ENCODE data around the gene PACSIN3. TPM values are rescaled to one million over a fixed set of nuclear protein-coding genes. Genes with fewer than 3 reads are reported as not detected.
"Not testable (repeated sequence)": the region's sequence is repeated elsewhere in the genome, so short reads cannot be mapped to it uniquely, and the experiment has no call there.

Gene PACSIN3
- total RNA-seq, 1 experiment from 2014 or later = 67.0 TPM

GRCh38 chr11:47201015-47201414, 14.8 kb upstream of the PACSIN3 start:
- intact Hi-C loops (cut with micrococcal nuclease) = no loop called here
- TF ChIP-seq CTCF (IDR thresholded peaks at IDR 0.05; ENCODE audit: unreplicated experiment) = no peak
- Mint-ChIP-seq H3K36me3 (ENCODE audit: insufficient read depth, unreplicated experiment) (no peaks in the 10 kb centered on the region), H3K4me3 (ENCODE audit: unreplicated experiment) (no peak overlapping the region), H3K9me3 (ENCODE audit: unreplicated experiment) (no peaks in the 10 kb centered on the region), H3K27me3 (ENCODE audit: insufficient read depth, unreplicated experiment) (no peaks in the 10 kb centered on the region), H3K4me1 (ENCODE audit: insufficient read depth, unreplicated experiment) (peaks cover 9% of the 10 kb centered on the region), H3K27ac (ENCODE audit: low read depth, unreplicated experiment) (no peak overlapping the region)
- CTCF ChIA-PET = interaction anchor here (0.6 to 1.0 kb wide), 3 partner anchors 8 to 377 kb away, joined by 3 to 4 read pairs (median 3); partner anchors contain the start of gene ACP2
- DNase-seq (ENCODE audit: unreplicated experiment) = no peak
- POLR2A ChIA-PET = interaction anchor here (1.5 to 2.6 kb wide), 2 partner anchors 12 to 13 kb away, joined by 4 to 7 read pairs; partner anchors contain the start of gene DDB2
- BruUV-seq (replicated peaks) = no TSS peak

GRCh38 chr11:47198161-47198560, 11.9 kb upstream of the PACSIN3 start:
- H3K36me3 Mint-ChIP-seq (ENCODE audit: insufficient read depth, unreplicated experiment); intact Hi-C loops (cut with micrococcal nuclease); H3K27ac Mint-ChIP-seq (ENCODE audit: low read depth, unreplicated experiment); H3K4me3 Mint-ChIP-seq (ENCODE audit: unreplicated experiment); H3K4me1 Mint-ChIP-seq (ENCODE audit: insufficient read depth, unreplicated experiment); POLR2A ChIA-PET; H3K9me3 Mint-ChIP-seq (ENCODE audit: unreplicated experiment); DNase-seq (ENCODE audit: unreplicated experiment); H3K27me3 Mint-ChIP-seq (ENCODE audit: insufficient read depth, unreplicated experiment); BruUV-seq (replicated peaks): not testable (repeated sequence)
- CTCF ChIA-PET = interaction anchor here (0.9 kb wide), 1 partner anchor 36 kb away, joined by 3 read pairs; no protein-coding TSS in a partner anchor

GRCh38 chr11:47192111-47192510, 5.9 kb upstream of the PACSIN3 start:
- ChIA-PET POLR2A (interaction anchor here (0.6 to 3.7 kb wide), 2 partner anchors 23 to 395 kb away, joined by 3 to 69 read pairs; partner anchors contain the start of gene DDB2), CTCF (interaction anchor here (0.9 to 2.8 kb wide), 4 partner anchors 10 to 22 kb away, joined by 3 to 17 read pairs (median 6); no protein-coding TSS in a partner anchor)
- TF ChIP-seq CTCF (IDR thresholded peaks at IDR 0.05; ENCODE audit: unreplicated experiment) = no peak
- Mint-ChIP-seq H3K4me1 (ENCODE audit: insufficient read depth, unreplicated experiment) (peaks cover 13% of the 10 kb centered on the region), H3K27ac (ENCODE audit: low read depth, unreplicated experiment) (no peak overlapping the region), H3K4me3 (ENCODE audit: unreplicated experiment) (no peak overlapping the region), H3K9me3 (ENCODE audit: unreplicated experiment) (no peaks in the 10 kb centered on the region), H3K27me3 (ENCODE audit: insufficient read depth, unreplicated experiment) (no peaks in the 10 kb centered on the region), H3K36me3 (ENCODE audit: insufficient read depth, unreplicated experiment) (no peaks in the 10 kb centered on the region)
- intact Hi-C loops (cut with micrococcal nuclease) = no loop called here
- no peak for DNase-seq (ENCODE audit: unreplicated experiment)
- BruUV-seq (replicated peaks) = no TSS peak

- POLR2A ChIA-PET = interaction anchor here (3.7 kb wide), 1 partner anchor 24 kb away, joined by 69 read pairs; the partner anchor contains the start of gene DDB2
- peaks cover 13% of the 10 kb centered on the region for H3K4me1 Mint-ChIP-seq (ENCODE audit: insufficient read depth, unreplicated experiment)
- H3K36me3 Mint-ChIP-seq (ENCODE audit: insufficient read depth, unreplicated experiment); CTCF ChIA-PET; H3K9me3 Mint-ChIP-seq (ENCODE audit: unreplicated experiment); H3K27me3 Mint-ChIP-seq (ENCODE audit: insufficient read depth, unreplicated experiment); BruUV-seq (replicated peaks); H3K4me3 Mint-ChIP-seq (ENCODE audit: unreplicated experiment); H3K27ac Mint-ChIP-seq (ENCODE audit: low read depth, unreplicated experiment); DNase-seq (ENCODE audit: unreplicated experiment); intact Hi-C loops (cut with micrococcal nuclease): not testable (repeated sequence)
These were observed 4.9 kb upstream of the PACSIN3 start for GRCh38 chr11:47191137-47191536.

- DNase-seq (ENCODE audit: unreplicated experiment) = peak; percentile 87
- intact Hi-C loops (cut with micrococcal nuclease) = no loop called here
- CTCF ChIA-PET = interaction anchor here (0.5 to 4.2 kb wide), 8 partner anchors 8 to 473 kb away, joined by 3 to 24 read pairs (median 4); partner anchors contain the start of genes ACP2, ARFGAP2 and DDB2
- H3K4me3 Mint-ChIP-seq (ENCODE audit: unreplicated experiment) = peak overlapping the region; percentile 2
- peak overlapping the region; percentile 1 for H3K27ac Mint-ChIP-seq (ENCODE audit: low read depth, unreplicated experiment)
- H3K36me3 Mint-ChIP-seq (ENCODE audit: insufficient read depth, unreplicated experiment) = peaks cover 4% of the 10 kb centered on the region
- H3K4me1 Mint-ChIP-seq (ENCODE audit: insufficient read depth, unreplicated experiment) = peaks cover 8% of the 10 kb centered on the region
- POLR2A ChIA-PET = interaction anchor here (0.6 to 6.4 kb wide), 17 partner anchors 8 to 264 kb away, joined by 3 to 199 read pairs (median 4); partner anchors contain the start of genes ACP2, ARFGAP2 and DDB2
- H3K27me3 Mint-ChIP-seq (ENCODE audit: insufficient read depth, unreplicated experiment) = no peaks in the 10 kb centered on the region
- BruUV-seq (replicated peaks) = no TSS peak
- no peak for TF ChIP-seq CTCF (IDR thresholded peaks at IDR 0.05; ENCODE audit: unreplicated experiment)
- no peaks in the 10 kb centered on the region for H3K9me3 Mint-ChIP-seq (ENCODE audit: unreplicated experiment)
These were observed 3.0 kb upstream of the PACSIN3 start for GRCh38 chr11:47189100-47189834.

Measured in MCF 10A (cell line).